Measurements from ENCODE around the gene PUM2. TPM values are rescaled to one million over a fixed set of nuclear protein-coding genes. Genes with fewer than 3 reads are reported as not detected.

PUM2 gene
- total and polyA plus RNA-seq, 2 of the 13 experiments (the other 11 are each of a cell fraction or from before 2014, with no cell fraction given): 69.6 to 69.8 TPM

DNA sequence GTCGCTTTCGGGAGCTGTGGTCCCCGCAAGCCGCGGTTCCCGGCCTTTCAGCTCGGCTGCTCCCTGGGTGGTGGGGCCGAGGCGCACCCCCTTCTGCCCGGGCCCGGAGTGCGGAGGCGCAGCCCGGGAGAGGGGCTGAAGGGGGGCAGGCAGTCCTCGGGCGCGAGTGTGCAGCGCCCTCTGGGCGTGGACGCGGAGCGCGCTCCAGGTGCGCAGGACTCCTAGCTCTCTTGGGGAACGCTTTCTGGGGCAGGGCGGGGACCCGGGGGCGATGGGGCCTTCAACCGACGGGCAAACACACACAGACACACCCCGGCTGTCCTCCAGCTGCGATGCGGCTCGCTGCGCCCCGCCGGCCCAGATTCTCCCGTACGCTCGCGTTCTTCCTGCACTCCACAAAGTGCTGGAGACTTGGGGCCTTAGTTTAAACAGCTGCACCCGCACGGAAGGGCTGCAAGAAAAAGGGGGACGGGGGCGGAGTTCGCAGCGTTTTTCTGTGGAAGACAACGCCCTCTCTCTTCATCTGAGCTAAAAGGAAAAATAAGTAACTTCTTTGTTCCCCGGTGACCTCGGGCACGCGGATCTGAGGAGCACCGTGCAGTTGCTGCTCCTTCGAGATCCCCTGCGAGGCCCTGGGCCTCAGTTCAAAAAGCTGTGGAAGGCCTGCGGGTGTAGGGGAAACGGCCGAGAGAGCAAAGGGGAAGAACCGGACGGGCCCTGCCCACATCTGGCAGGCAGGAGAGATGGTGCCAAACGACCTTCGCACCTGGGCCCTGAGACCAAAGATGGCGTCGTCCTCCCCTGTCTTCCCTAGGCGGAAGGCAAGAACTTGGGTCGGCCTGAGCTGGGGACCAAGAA is 125.1 kb downstream of the PUM2 start (continued):
- TF ChIP-seq PAWR (CRISPR knock-in tag; IDR thresholded peaks at IDR 0.05; ENCODE audit: borderline replicate concordance) (no peak), MED8 (CRISPR knock-in tag; IDR thresholded peaks at IDR 0.05; ENCODE audit: insufficient replicate concordance) (no peak), ZMAT3 (CRISPR knock-in tag; conservative IDR thresholded peaks at IDR 0.05) (peak; percentile 61), HNF4A (CRISPR knock-in tag; IDR thresholded peaks at IDR 0.05) (peak; percentile 86), SAFB2 (CRISPR knock-in tag; IDR thresholded peaks at IDR 0.05; ENCODE audit: borderline replicate concordance, low read depth) (peak; percentile 64; the same call in 1 of the 2 replicates), BRCA1 (CRISPR knock-in tag; IDR thresholded peaks at IDR 0.05) (no peak), FIP1L1 (IDR thresholded peaks at IDR 0.05; ENCODE audit: borderline replicate concordance, insufficient read depth, low read depth, low read length) (no peak), ZSCAN20 (CRISPR knock-in tag; IDR thresholded peaks at IDR 0.05; ENCODE audit: borderline replicate concordance) (no peak), XBP1 (CRISPR knock-in tag; IDR thresholded peaks at IDR 0.05) (no peak), ZSCAN29 (CRISPR knock-in tag; conservative IDR thresholded peaks at IDR 0.05) (no peak), ZNF615 (CRISPR knock-in tag; IDR thresholded peaks at IDR 0.05; ENCODE audit: borderline replicate concordance) (no peak), ZNF570 (CRISPR knock-in tag; IDR thresholded peaks at IDR 0.05; ENCODE audit: borderline replicate concordance) (no peak), FOSL2 (CRISPR knock-in tag; IDR thresholded peaks at IDR 0.05) (peak; percentile 42), HDAC2 (CRISPR knock-in tag; IDR thresholded peaks at IDR 0.05) (peak; percentile 82), HNRNPL (IDR thresholded peaks at IDR 0.05; ENCODE audit: low read depth, low read length) (peak; percentile 79; the same call in 1 of the 2 replicates), PCBP2 (optimal IDR thresholded peaks at IDR 0.05; ENCODE audit: low read depth, low read length, poor library complexity, severe bottlenecking) (no peak), ZNF703 (CRISPR knock-in tag; IDR thresholded peaks at IDR 0.05; ENCODE audit: borderline replicate concordance) (0 out of 2 replicates have a peak, but pooled peaks have one; percentile 11), ZNF768 (CRISPR knock-in tag; IDR thresholded peaks at IDR 0.05) (peak; percentile 73), SRF (IDR thresholded peaks at IDR 0.05; ENCODE audit: low read depth, low read length) (no peak), FOSL1 (CRISPR knock-in tag; IDR thresholded peaks at IDR 0.05; ENCODE audit: borderline replicate concordance) (no peak), ZNF232 (CRISPR knock-in tag; IDR thresholded peaks at IDR 0.05; ENCODE audit: borderline replicate concordance) (peak; percentile 67; the same call in 1 of the 2 replicates), XRCC5 (optimal IDR thresholded peaks at IDR 0.05; ENCODE audit: low read length) (peak; percentile 68), KLF6 (CRISPR knock-in tag; IDR thresholded peaks at IDR 0.05) (no peak; the same call in 1 of the 2 replicates), ZNF629 (CRISPR knock-in tag; conservative IDR thresholded peaks at IDR 0.05) (no peak), ZNF792 (CRISPR knock-in tag; IDR thresholded peaks at IDR 0.05) (0 out of 2 replicates have a peak, but pooled peaks have one; percentile 46), ZNF678 (CRISPR knock-in tag; IDR thresholded peaks at IDR 0.05) (no peak)
- TF ChIP-seq, protein P1, sequence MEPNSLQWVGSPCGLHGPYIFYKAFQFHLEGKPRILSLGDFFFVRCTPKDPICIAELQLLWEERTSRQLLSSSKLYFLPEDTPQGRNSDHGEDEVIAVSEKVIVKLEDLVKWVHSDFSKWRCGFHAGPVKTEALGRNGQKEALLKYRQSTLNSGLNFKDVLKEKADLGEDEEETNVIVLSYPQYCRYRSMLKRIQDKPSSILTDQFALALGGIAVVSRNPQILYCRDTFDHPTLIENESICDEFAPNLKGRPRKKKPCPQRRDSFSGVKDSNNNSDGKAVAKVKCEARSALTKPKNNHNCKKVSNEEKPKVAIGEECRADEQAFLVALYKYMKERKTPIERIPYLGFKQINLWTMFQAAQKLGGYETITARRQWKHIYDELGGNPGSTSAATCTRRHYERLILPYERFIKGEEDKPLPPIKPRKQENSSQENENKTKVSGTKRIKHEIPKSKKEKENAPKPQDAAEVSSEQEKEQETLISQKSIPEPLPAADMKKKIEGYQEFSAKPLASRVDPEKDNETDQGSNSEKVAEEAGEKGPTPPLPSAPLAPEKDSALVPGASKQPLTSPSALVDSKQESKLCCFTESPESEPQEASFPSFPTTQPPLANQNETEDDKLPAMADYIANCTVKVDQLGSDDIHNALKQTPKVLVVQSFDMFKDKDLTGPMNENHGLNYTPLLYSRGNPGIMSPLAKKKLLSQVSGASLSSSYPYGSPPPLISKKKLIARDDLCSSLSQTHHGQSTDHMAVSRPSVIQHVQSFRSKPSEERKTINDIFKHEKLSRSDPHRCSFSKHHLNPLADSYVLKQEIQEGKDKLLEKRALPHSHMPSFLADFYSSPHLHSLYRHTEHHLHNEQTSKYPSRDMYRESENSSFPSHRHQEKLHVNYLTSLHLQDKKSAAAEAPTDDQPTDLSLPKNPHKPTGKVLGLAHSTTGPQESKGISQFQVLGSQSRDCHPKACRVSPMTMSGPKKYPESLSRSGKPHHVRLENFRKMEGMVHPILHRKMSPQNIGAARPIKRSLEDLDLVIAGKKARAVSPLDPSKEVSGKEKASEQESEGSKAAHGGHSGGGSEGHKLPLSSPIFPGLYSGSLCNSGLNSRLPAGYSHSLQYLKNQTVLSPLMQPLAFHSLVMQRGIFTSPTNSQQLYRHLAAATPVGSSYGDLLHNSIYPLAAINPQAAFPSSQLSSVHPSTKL (CRISPR knock-in tag; IDR thresholded peaks at IDR 0.05): peak; percentile 59; the same call in 1 of the 2 replicates
- TF ChIP-seq, protein P2, sequence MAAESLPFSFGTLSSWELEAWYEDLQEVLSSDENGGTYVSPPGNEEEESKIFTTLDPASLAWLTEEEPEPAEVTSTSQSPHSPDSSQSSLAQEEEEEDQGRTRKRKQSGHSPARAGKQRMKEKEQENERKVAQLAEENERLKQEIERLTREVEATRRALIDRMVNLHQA (CRISPR knock-in tag; IDR thresholded peaks at IDR 0.05): 0 out of 2 replicates have a peak, but pooled peaks have one; percentile 8
